Psoas muscle (tissue), 8 donors: Measurements from ENCODE around the gene OR1D5. TPM values are rescaled to one million over a fixed set of nuclear protein-coding genes. Genes with fewer than 3 reads are reported as not detected.
"Not testable (repeated sequence)": the region's sequence is repeated elsewhere in the genome, so short reads cannot be mapped to it uniquely, and the experiment has no call there.

Source experiments
- ATAC-seq, 4 donors: fragments of 200-7000 bp; cut with Tn5 transposase; one replicate each; pipeline ENCODE4 v1.9.1; 2020; ENCODE audit warnings: moderate library complexity in 3 of 4, mild to moderate bottlenecking in 2 of 4
- DNase-seq, 2 donors: peaks; one replicate each; pipeline ENCODE4 v3.0.0-alpha.2; 2020
- H3K27ac ChIP-seq: fragments of 200-600 bp; one replicate; pipeline ENCODE4 v1.8.0; 2022
- H3K27me3 ChIP-seq, 3 donors: fragments of 200-600 bp in 1 of 3; one replicate each; pipeline versions ENCODE4 v1.6.1 to v1.8.0; 2013 to 2022; ENCODE audit warnings: low read length in 2 of 3, mild to moderate bottlenecking in 2 of 3, moderate library complexity in 1 of 3; ENCODE audit not compliant: insufficient read depth in 3 of 3
- H3K36me3 ChIP-seq, 2 donors: fragments of 200-600 bp in 1 of 2; one replicate each; pipeline versions ENCODE4 v1.6.1 to v1.8.0; 2013 to 2022; ENCODE audit warnings: low read depth in 1 of 2, mild to moderate bottlenecking in 1 of 2, moderate library complexity in 1 of 2; ENCODE audit not compliant: insufficient read depth in 1 of 2
- H3K4me1 ChIP-seq: fragments of 200-600 bp; one replicate; pipeline ENCODE4 v1.8.0; 2022
- H3K4me3 ChIP-seq: fragments of 200-600 bp; one replicate; pipeline ENCODE4 v1.8.0; 2022; ENCODE audit warnings: mild to moderate bottlenecking
- H3K9me3 ChIP-seq: fragments of 200-600 bp; one replicate; pipeline ENCODE4 v1.8.0; 2022
- WGBS, 3 donors: extraction: QIAGEN DNeasy Blood & Tissue Kit; methylation state at CpG; one replicate each; pipeline versions ENCODE4 v1.1.6 to v1.1.7; 2013; 5-methylcytosine and 5-hydroxymethylcytosine counted together
- intact Hi-C, 2 donors: fragments of 100-400 bp; cut with DNase I; formaldehyde crosslinking; loops; one replicate each; pipeline versions ENCODE4 v1.11.0 to v1.14.2; 2022
- long read RNA-seq, 2 donors: library from polyadenylated mRNA; unstranded; transcript quantifications; one replicate each; pipeline ENCODE4 v2.0.0, GENCODE V29; 2021
- polyA plus RNA-seq, 3 donors: library from polyadenylated mRNA; stranded (reverse); fragments of 200-250 nt; gene quantifications; one replicate each; pipeline ENCODE4 v1.2.3, GENCODE V29; 2013
- total RNA-seq, 4 donors: library from RNA; stranded (reverse); fragmentation: NEBNext Ultra II Directional in 2 of 4; extraction: Animal tissue kit (Norgen Biotek cat#: 25700) in 2 of 4; gene quantifications; one replicate each; pipeline versions ENCODE4 v1.2.1 to v1.2.4, GENCODE V29; 2021 to 2023
- TF ChIP-seq, protein P1 (sequence below): fragments of 200-600 bp; IDR thresholded peaks from one replicate; pipeline ENCODE4 v1.8.0; 2022; ENCODE audit warnings: antibody characterized with exemption
- donor health status: healthy with polysubstance abuse.
- donor health status: DM: no; HTN: no; CAD: no; lungs with moderate emphysema.
- donor health status: Bipolar disorder and iron deficiency.
- donor health status: healthy.
- donor health status: DM: yes; HTN: yes; CAD: no.
- donor health status: DM: no; HTN: no; CAD: no.
- donor health status: DM: no; HTN: no; CAD: no.
- donor health status: DM: yes; HTN: yes; CAD: no.

The OR1D5 gene, protein sequence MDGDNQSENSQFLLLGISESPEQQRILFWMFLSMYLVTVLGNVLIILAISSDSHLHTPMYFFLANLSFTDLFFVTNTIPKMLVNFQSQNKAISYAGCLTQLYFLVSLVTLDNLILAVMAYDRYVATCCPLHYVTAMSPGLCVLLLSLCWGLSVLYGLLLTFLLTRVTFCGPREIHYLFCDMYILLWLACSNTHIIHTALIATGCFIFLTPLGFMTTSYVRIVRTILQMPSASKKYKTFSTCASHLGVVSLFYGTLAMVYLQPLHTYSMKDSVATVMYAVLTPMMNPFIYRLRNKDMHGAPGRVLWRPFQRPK
- total RNA-seq (not detected), polyA plus RNA-seq (not detected)
- long read RNA-seq, donor 1 = 0 reads
- long read RNA-seq, donor 2 = 0 reads

DNA sequence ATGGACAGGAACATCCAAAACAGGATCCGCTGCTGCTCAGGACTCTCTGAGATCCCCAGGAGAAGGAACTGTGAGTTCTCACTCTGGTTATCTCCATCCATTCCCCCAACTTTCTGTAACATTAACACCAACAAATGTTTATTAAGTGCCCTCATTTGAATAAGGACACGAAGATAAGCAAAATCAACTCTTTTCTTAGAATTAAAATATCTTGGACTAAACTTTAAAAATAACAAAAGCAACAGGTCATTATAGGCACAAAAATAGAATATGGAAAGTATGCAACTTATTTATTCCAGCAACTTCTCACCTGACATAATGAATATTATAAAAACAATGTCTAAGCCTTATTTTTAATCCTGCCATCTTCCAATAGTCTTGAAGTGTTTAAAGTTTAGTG lies at the start of gene OR1D5:
OR1D5 (minus strand) TSS at position 101 of the 400 bp plus-strand sequence; CDS start at position 101, 0 bp downstream.
- H3K4me1 ChIP-seq, intact Hi-C loops, ATAC-seq, H3K4me3 ChIP-seq, H3K36me3 ChIP-seq, DNase-seq, H3K27ac ChIP-seq, H3K9me3 ChIP-seq, H3K27me3 ChIP-seq: not testable (repeated sequence)
- WGBS, 3 donors = 63 to 89% methylated on average over 1 of the region's 2 CpGs; no CpG with 5 or more reads in 1 of the 3 donors

DNA sequence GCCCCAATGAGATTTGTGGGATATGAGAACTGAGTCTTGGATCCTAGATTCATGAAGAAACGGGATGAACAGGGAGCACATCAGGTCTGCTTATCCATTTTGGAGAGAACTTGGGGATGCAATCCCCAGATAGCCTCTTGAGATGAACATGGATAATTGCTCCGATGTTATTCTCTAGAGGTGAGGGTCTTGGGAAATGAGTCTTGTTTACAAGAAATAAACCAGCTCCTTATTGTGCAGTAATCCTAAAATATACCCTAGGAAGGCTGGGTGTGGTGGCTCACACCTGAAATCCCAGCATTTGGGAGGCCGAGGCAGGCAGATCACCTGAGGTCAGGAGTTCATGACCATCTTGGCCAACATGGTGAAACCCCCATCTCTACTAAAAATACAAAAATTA lies 40.9 kb upstream of the OR1D5 start, which contains the start of gene OR1D2:
OR1D2 (minus strand) TSS at position 101 of the 400 bp plus-strand sequence. CDS start 11,426 bp downstream, outside the sequence.
- TF ChIP-seq, protein P1, sequence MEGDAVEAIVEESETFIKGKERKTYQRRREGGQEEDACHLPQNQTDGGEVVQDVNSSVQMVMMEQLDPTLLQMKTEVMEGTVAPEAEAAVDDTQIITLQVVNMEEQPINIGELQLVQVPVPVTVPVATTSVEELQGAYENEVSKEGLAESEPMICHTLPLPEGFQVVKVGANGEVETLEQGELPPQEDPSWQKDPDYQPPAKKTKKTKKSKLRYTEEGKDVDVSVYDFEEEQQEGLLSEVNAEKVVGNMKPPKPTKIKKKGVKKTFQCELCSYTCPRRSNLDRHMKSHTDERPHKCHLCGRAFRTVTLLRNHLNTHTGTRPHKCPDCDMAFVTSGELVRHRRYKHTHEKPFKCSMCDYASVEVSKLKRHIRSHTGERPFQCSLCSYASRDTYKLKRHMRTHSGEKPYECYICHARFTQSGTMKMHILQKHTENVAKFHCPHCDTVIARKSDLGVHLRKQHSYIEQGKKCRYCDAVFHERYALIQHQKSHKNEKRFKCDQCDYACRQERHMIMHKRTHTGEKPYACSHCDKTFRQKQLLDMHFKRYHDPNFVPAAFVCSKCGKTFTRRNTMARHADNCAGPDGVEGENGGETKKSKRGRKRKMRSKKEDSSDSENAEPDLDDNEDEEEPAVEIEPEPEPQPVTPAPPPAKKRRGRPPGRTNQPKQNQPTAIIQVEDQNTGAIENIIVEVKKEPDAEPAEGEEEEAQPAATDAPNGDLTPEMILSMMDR = no peak
- Histone ChIP-seq H3K4me3 (no peak within 1 kb of the TSS), H3K27ac (no peak within 1 kb of the TSS)

DNA sequence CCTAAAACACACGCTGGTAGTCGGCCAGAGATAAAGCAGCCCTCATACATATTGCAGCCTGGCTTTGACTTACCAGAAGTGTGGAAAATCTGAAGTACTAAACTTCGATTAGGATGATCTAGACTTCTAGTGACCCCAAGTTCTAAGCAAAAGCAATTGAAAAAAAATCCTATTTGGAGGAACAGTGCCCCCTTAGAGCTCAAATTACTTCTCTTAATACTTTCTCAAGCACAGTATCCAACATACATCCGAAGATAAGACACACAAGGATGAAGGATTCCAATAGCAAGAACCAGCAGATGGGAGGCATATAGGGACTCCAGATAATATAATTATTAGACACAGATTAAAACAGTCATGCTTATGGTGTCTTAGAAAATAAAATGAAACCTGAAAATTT lies 10.4 kb upstream of the OR1D5 start:
- H3K4me3 ChIP-seq, H3K36me3 ChIP-seq, DNase-seq, ATAC-seq, intact Hi-C loops, H3K27ac ChIP-seq, H3K27me3 ChIP-seq, H3K9me3 ChIP-seq, H3K4me1 ChIP-seq: not testable (repeated sequence)
- 53 to 57% (median 53%) methylated on average over 4 of the region's 4 CpGs for WGBS, 3 donors

More for the DNA sequence above, 40.9 kb upstream of the OR1D5 start, which contains the start of gene OR1D2:
- no peaks in the 10 kb centered on the region for H3K36me3 ChIP-seq
- intact Hi-C loops = no loop called here
- ATAC-seq = no peak
- DNase-seq = no peak
- no peaks in the 10 kb centered on the region for H3K4me1 ChIP-seq
- peaks cover 11% of the 10 kb centered on the region for H3K9me3 ChIP-seq
- WGBS, 3 donors = 67 to 76% (median 67%) methylated on average over 3 of the region's 3 CpGs
- peaks cover 0 to 4% (median 0%) of the 10 kb centered on the region in 3 donors for H3K27me3 ChIP-seq

DNA sequence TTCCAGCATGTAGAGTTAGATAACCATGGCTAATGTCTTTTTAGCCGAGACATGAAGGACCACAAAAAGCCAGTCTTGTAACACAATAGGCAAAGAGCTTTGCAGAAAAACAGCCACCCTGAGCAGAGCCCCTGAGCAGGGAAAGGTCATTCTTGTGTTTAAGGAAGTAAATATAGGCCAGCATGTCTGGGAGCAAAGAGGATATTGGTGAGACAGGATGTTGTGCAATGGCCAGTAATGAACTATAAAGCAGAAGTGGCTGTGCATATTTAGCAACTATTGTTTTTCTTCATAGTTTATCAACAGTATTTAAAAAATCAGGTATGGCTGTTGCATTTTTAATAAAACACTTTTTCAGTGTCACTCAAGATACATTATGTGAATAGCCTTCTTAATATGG lies 1.8 kb upstream of the OR1D5 start:
- H3K4me1 ChIP-seq, H3K36me3 ChIP-seq, H3K9me3 ChIP-seq, H3K27ac ChIP-seq, intact Hi-C loops, H3K4me3 ChIP-seq, H3K27me3 ChIP-seq, ATAC-seq, DNase-seq: not testable (repeated sequence)
- no CpG with 5 or more reads among the region's 1 CpG for WGBS, 3 donors

DNA sequence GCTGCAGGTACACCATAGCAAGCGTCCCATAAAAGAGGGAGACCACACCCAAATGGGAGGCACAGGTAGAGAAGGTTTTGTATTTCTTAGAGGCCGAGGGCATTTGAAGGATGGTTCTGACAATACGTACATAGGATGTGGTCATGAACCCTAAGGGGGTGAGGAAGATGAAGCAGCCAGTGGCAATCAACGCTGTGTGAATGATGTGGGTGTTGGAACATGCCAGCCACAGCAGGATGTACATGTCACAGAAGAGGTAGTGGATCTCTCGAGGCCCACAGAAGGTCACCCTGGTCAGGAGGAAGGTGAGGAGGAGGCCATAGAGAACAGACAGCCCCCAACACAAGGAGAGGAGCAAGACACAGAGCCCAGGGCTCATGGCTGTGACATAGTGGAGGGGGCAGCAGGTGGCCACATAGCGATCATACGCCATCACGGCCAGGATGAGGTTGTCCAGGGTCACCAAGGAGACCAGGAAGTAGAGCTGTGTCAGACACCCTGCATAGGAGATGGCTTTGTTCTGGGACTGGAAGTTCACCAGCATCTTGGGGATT lies 506 bp downstream of the OR1D5 start:
- 82 to 89% (median 84%) methylated on average over 8 of the region's 8 CpGs for WGBS, 3 donors
- H3K27ac ChIP-seq, H3K36me3 ChIP-seq, intact Hi-C loops, H3K9me3 ChIP-seq, DNase-seq, H3K4me3 ChIP-seq, ATAC-seq, H3K27me3 ChIP-seq, H3K4me1 ChIP-seq: not testable (repeated sequence)

DNA sequence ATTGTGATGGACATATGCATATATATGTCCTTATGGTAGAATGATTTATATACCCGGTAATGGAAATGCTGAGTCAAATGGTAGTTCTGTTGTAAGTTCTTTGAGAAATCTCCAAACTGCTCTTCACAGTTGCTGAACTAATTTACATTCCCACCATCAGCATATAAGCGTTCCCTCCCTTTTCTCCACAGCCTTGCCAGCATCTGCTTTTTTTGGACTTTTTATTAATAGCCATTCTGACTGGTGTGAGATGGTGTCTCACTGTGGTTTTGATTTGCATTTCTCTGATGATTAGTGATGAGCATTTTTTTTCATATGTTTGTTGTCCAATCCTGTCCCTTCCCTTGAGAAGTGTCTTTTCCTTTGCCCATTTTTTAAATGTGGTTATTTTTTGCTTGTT lies 8.5 kb downstream of the OR1D5 start:
- 100% methylated on average over 1 of the region's 2 CpGs for WGBS, 3 donors
- H3K9me3 ChIP-seq, ATAC-seq, H3K27me3 ChIP-seq, H3K27ac ChIP-seq, H3K36me3 ChIP-seq, H3K4me3 ChIP-seq, intact Hi-C loops, DNase-seq, H3K4me1 ChIP-seq: not testable (repeated sequence)

DNA sequence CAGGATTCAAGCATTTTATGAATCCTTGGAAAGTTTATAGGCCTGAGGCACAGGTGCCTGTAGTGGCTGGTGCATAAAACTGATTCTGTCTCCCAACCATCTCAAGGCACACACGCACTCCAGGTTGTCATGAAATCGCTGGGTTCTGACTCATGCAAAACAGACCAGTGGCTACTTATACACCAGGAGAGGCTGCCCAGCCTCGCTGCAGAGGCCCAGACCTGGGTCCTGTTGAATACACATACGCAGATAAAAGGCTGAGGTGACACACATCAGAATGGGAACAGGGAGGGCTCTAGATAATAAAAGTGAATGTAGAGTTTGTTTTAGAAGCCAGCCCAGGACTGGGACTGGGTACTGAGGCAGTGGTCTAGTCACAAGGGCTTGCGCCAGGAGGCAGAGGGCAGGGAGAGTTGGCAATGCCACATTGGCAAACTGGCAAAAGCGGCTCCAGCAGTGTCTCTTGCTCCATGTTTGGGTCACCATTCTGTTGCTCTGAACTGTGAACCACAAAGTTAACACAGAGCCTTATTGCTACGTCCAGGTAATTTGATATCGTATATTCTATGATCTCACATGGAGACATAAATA lies 13.6 kb downstream of the OR1D5 start:
- intact Hi-C loops = no loop called here
- 76 to 82% (median 80%) methylated on average over 8 of the region's 8 CpGs for WGBS, 3 donors
- Histone ChIP-seq H3K4me1 (no peaks in the 10 kb centered on the region), H3K9me3 (no peaks in the 10 kb centered on the region), H3K36me3 (no peaks in the 10 kb centered on the region), H3K4me3 (peak overlapping the region; percentile 72), H3K27ac (no peak overlapping the region), H3K27me3 (peaks cover 0 to 5% (median 0%) of the 10 kb centered on the region in 3 donors)
- DNase-seq (no peak), ATAC-seq (no peak)
- TF ChIP-seq, protein P1 = no peak
